ENCODE measurements around the gene DPP7.

DNA sequence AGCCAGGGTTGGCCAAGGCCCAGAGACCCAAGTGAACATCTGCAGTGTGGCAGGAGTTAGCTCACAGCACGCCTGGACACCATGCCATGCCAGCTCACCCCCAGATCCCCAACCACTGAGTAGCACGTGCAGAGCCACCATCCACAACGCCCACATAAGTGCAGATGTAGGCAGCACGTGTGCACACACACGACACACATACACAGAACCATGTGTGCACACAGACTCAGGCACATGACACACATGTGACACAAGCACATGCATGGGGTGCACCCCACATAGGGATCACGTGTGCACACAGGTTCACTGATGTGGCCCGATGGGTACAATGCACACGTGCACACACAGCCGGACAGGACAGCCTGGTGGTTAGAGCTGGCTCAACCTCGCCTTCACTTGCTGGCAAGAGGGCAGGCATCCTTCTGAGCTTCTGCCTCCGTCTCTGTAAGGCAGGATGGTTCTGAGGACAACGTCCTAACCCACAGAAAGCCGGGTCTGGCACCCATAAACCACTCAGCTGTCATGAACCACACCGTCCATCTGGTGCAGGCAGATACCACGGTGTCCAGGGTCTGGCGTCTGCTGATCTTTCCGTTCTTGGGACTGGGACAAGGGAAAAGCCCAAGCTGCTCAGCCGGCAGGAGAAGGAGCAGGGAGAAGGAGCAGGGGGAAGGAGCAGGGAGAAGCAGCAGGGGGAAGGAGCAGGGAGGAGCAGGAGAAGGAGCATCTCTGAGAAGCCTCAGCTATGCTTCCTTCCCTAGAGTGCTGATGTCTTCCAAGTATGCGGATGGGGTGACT is 43.3 kb upstream of the DPP7 start:
- TF ChIP-seq, protein P1, sequence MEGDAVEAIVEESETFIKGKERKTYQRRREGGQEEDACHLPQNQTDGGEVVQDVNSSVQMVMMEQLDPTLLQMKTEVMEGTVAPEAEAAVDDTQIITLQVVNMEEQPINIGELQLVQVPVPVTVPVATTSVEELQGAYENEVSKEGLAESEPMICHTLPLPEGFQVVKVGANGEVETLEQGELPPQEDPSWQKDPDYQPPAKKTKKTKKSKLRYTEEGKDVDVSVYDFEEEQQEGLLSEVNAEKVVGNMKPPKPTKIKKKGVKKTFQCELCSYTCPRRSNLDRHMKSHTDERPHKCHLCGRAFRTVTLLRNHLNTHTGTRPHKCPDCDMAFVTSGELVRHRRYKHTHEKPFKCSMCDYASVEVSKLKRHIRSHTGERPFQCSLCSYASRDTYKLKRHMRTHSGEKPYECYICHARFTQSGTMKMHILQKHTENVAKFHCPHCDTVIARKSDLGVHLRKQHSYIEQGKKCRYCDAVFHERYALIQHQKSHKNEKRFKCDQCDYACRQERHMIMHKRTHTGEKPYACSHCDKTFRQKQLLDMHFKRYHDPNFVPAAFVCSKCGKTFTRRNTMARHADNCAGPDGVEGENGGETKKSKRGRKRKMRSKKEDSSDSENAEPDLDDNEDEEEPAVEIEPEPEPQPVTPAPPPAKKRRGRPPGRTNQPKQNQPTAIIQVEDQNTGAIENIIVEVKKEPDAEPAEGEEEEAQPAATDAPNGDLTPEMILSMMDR (IDR thresholded peaks at IDR 0.05) = no peak
- TF ChIP-seq POLR2A (IDR thresholded peaks at IDR 0.05) (no peak), POLR2AphosphoS5 (IDR thresholded peaks at IDR 0.05) (no peak), EP300 (IDR thresholded peaks at IDR 0.05) (no peak)

All from upper lobe of left lung (tissue), 4 donors.